Jurkat, Clone E6-1 (cell line): ENCODE data around the gene SWT1. TPM values are rescaled to one million over a fixed set of nuclear protein-coding genes. Genes with fewer than 3 reads are reported as not detected.

Experiments used
- DNase-seq: peaks from one replicate; pipeline ENCODE4 v3.0.0-alpha.2; 2011; ENCODE audit warnings: low read depth, low spot score
- H3K4me3 ChIP-seq: 2 replicates; pipeline ENCODE4 v1.5.1; 2011; ENCODE audit warnings: mild to moderate bottlenecking, low read length, control low read depth, moderate library complexity
- polyA plus RNA-seq: library from polyadenylated mRNA; unstranded; fragments of >200 nt; gene quantifications from one replicate; pipeline ENCODE4 v1.2.1, GENCODE V29; 2012; ENCODE audit warnings: missing spikeins; ENCODE audit not compliant: insufficient read length, insufficient read depth

SWT1 gene
- polyA plus RNA-seq, result 3.7 TPM

- peak; percentile 97 for DNase-seq
- peak within 1 kb of the TSS; percentile 86 for H3K4me3 ChIP-seq
Observed at GRCh38 chr1:185156854-185157598, at the start of gene SWT1, which contains the start of gene TRMT1L. TSS of gene SWT1 (plus strand) at chr1:185157167. CDS start at chr1:185160842, 3,675 bp downstream. TSS of gene TRMT1L (minus strand) at chr1:185156953. CDS start at chr1:185156712, 241 bp downstream.

GRCh38 chr1:185108321-185108720 is 48.6 kb upstream of the SWT1 start:
- H3K4me3 ChIP-seq, result no peak overlapping the region
- no peak for DNase-seq

- H3K4me3 ChIP-seq, result no peak overlapping the region
- DNase-seq, result no peak
Observed at GRCh38 chr1:185110145-185110544, 46.8 kb upstream of the SWT1 start.

GRCh38 chr1:185111873-185112272 is 45.1 kb upstream of the SWT1 start:
- H3K4me3 ChIP-seq, result no peak overlapping the region
- DNase-seq, result no peak

- no peak for DNase-seq
- H3K4me3 ChIP-seq, result no peak overlapping the region
Observed at GRCh38 chr1:185112356-185112755, 44.6 kb upstream of the SWT1 start.

GRCh38 chr1:185129708-185130107 is 27.3 kb upstream of the SWT1 start:
- H3K4me3 ChIP-seq, result no peak overlapping the region
- no peak for DNase-seq

GRCh38 chr1:185132534-185132933 is 24.4 kb upstream of the SWT1 start:
- DNase-seq, result no peak
- H3K4me3 ChIP-seq, result no peak overlapping the region

- no peak overlapping the region for H3K4me3 ChIP-seq
Observed at GRCh38 chr1:185137896-185138545, 18.9 kb upstream of the SWT1 start.

GRCh38 chr1:185139246-185139645 is 17.7 kb upstream of the SWT1 start:
- DNase-seq, result no peak

More at GRCh38 chr1:185137896-185138545, 18.9 kb upstream of the SWT1 start:
- no peak for DNase-seq

GRCh38 chr1:185144233-185144632 is 12.7 kb upstream of the SWT1 start:
- H3K4me3 ChIP-seq, result no peak overlapping the region
- DNase-seq, result no peak

More at GRCh38 chr1:185139246-185139645, 17.7 kb upstream of the SWT1 start:
- H3K4me3 ChIP-seq, result no peak overlapping the region

GRCh38 chr1:185151215-185151614 is 5.8 kb upstream of the SWT1 start:
- no peak overlapping the region for H3K4me3 ChIP-seq
- no peak for DNase-seq

GRCh38 chr1:185152187-185152767 is 4.7 kb upstream of the SWT1 start:
- DNase-seq, result no peak
- no peak overlapping the region for H3K4me3 ChIP-seq

GRCh38 chr1:185154912-185155513 is 2.0 kb upstream of the SWT1 start:
- no peak for DNase-seq
- no peak overlapping the region for H3K4me3 ChIP-seq

GRCh38 chr1:185155600-185156287 is 1.2 kb upstream of the SWT1 start:
- peak overlapping the region; percentile 86 for H3K4me3 ChIP-seq
- DNase-seq, result no peak

GRCh38 chr1:185156288-185156853 is 596 bp upstream of the SWT1 start:
- H3K4me3 ChIP-seq, result peak overlapping the region; percentile 86

GRCh38 chr1:185157599-185158412 is 839 bp downstream of the SWT1 start:
- no peak for DNase-seq
- H3K4me3 ChIP-seq, result peak overlapping the region; percentile 86

More at GRCh38 chr1:185156288-185156853, 596 bp upstream of the SWT1 start:
- DNase-seq, result no peak

- no peak for DNase-seq
Observed at GRCh38 chr1:185158800-185159199, 1.8 kb downstream of the SWT1 start.

GRCh38 chr1:185159966-185160365 is 3.0 kb downstream of the SWT1 start:
- no peak overlapping the region for H3K4me3 ChIP-seq
- DNase-seq, result no peak

More at GRCh38 chr1:185158800-185159199, 1.8 kb downstream of the SWT1 start:
- no peak overlapping the region for H3K4me3 ChIP-seq
